ENCODE data around the gene TFF2.

Gene TFF2

GRCh38 chr21:42381347-42381984 lies 30.7 kb upstream of the TFF2 start:
- H3K18ac ChIP-seq (ENCODE audit: low read length): no peak overlapping the region
- H3K4me2 ChIP-seq (ENCODE audit: low read length): no peak overlapping the region
- no peaks in the 10 kb centered on the region for H3K4me1 ChIP-seq (ENCODE audit: control insufficient read depth, low read depth, low read length)
- no peak overlapping the region for H4K8ac ChIP-seq (ENCODE audit: low read depth, low read length)
- no peaks in the 10 kb centered on the region for H3K79me2 ChIP-seq (ENCODE audit: control insufficient read depth, insufficient read depth, low read length)
- H2AK5ac ChIP-seq (ENCODE audit: low read length): no peak overlapping the region
- no peak overlapping the region for H2BK15ac ChIP-seq (replicated peaks; ENCODE audit: low read depth)
- no peaks in the 10 kb centered on the region for H3K79me1 ChIP-seq (ENCODE audit: low read length)
- no peak overlapping the region for H3K4ac ChIP-seq (ENCODE audit: low read depth, low read length)
- H3K23ac ChIP-seq (ENCODE audit: low read length): no peak overlapping the region
- H2BK120ac ChIP-seq (ENCODE audit: low read depth, low read length): no peak overlapping the region
- no peak overlapping the region for H3K27ac ChIP-seq (ENCODE audit: low read depth, low read length)
- no peak overlapping the region for H3K4me3 ChIP-seq (ENCODE audit: low read length)
- no peaks in the 10 kb centered on the region for H3K36me3 ChIP-seq (ENCODE audit: control insufficient read depth, insufficient read depth, low read length)
- no peak overlapping the region for H4K5ac ChIP-seq (ENCODE audit: low read length)
- DNase-seq: peak; percentile 77
- no peak overlapping the region for H3K56ac ChIP-seq (ENCODE audit: low read length)
- no peaks in the 10 kb centered on the region for H3K27me3 ChIP-seq (ENCODE audit: insufficient read depth, low read length, poor library complexity)
- no peak overlapping the region for H2BK5ac ChIP-seq (ENCODE audit: low read length)
- no CpG with 5 or more reads among the region's 1 CpG for WGBS (ENCODE audit: extremely low coverage, insufficient coverage, low lambda C conversion rate)
- H3K9ac ChIP-seq (ENCODE audit: low read length): no peak overlapping the region

- Histone ChIP-seq H3K4me3 (ENCODE audit: low read length) (no peak overlapping the region), H3K23ac (ENCODE audit: low read length) (no peak overlapping the region), H3K9ac (ENCODE audit: low read length) (no peak overlapping the region), H2BK5ac (ENCODE audit: low read length) (no peak overlapping the region), H3K4me2 (ENCODE audit: low read length) (no peak overlapping the region), H3K4ac (ENCODE audit: low read depth, low read length) (no peak overlapping the region), H2BK120ac (ENCODE audit: low read depth, low read length) (no peak overlapping the region), H2AK5ac (ENCODE audit: low read length) (no peak overlapping the region), H4K8ac (ENCODE audit: low read depth, low read length) (no peak overlapping the region), H3K27ac (ENCODE audit: low read depth, low read length) (no peak overlapping the region), H2BK15ac (replicated peaks; ENCODE audit: low read depth) (no peak overlapping the region), H3K56ac (ENCODE audit: low read length) (no peak overlapping the region), H3K79me2 (ENCODE audit: control insufficient read depth, insufficient read depth, low read length) (no peaks in the 10 kb centered on the region), H3K27me3 (ENCODE audit: insufficient read depth, low read length, poor library complexity) (no peaks in the 10 kb centered on the region), H3K18ac (ENCODE audit: low read length) (no peak overlapping the region), H3K4me1 (ENCODE audit: control insufficient read depth, low read depth, low read length) (no peaks in the 10 kb centered on the region), H4K5ac (ENCODE audit: low read length) (no peak overlapping the region), H3K36me3 (ENCODE audit: control insufficient read depth, insufficient read depth, low read length) (no peaks in the 10 kb centered on the region), H3K79me1 (ENCODE audit: low read length) (no peaks in the 10 kb centered on the region)
- WGBS (ENCODE audit: extremely low coverage, insufficient coverage, low lambda C conversion rate): no CpG with 5 or more reads among the region's 17 CpGs
- no peak for DNase-seq
Observed at GRCh38 chr21:42379426-42380215, 28.8 kb upstream of the TFF2 start.

- Histone ChIP-seq H4K5ac (ENCODE audit: low read length) (no peak overlapping the region), H3K4me3 (ENCODE audit: low read length) (no peak overlapping the region), H3K4me2 (ENCODE audit: low read length) (no peak overlapping the region), H3K9ac (ENCODE audit: low read length) (no peak overlapping the region), H3K4ac (ENCODE audit: low read depth, low read length) (no peak overlapping the region), H4K8ac (ENCODE audit: low read depth, low read length) (no peak overlapping the region), H3K23ac (ENCODE audit: low read length) (no peak overlapping the region), H3K79me1 (ENCODE audit: low read length) (no peaks in the 10 kb centered on the region), H2BK5ac (ENCODE audit: low read length) (no peak overlapping the region), H3K56ac (ENCODE audit: low read length) (no peak overlapping the region), H3K27me3 (ENCODE audit: insufficient read depth, low read length, poor library complexity) (no peaks in the 10 kb centered on the region), H3K4me1 (ENCODE audit: control insufficient read depth, low read depth, low read length) (no peaks in the 10 kb centered on the region), H3K36me3 (ENCODE audit: control insufficient read depth, insufficient read depth, low read length) (no peaks in the 10 kb centered on the region), H2BK120ac (ENCODE audit: low read depth, low read length) (no peak overlapping the region), H3K18ac (ENCODE audit: low read length) (no peak overlapping the region), H3K79me2 (ENCODE audit: control insufficient read depth, insufficient read depth, low read length) (no peaks in the 10 kb centered on the region), H3K27ac (ENCODE audit: low read depth, low read length) (no peak overlapping the region), H2AK5ac (ENCODE audit: low read length) (no peak overlapping the region), H2BK15ac (replicated peaks; ENCODE audit: low read depth) (no peak overlapping the region)
- no peak for DNase-seq
- no CpG with 5 or more reads among the region's 8 CpGs for WGBS (ENCODE audit: extremely low coverage, insufficient coverage, low lambda C conversion rate)
Observed at GRCh38 chr21:42378418-42378817, 27.6 kb upstream of the TFF2 start.

- Histone ChIP-seq H3K27ac (ENCODE audit: low read depth, low read length) (no peak overlapping the region), H2AK5ac (ENCODE audit: low read length) (no peak overlapping the region), H2BK5ac (ENCODE audit: low read length) (no peak overlapping the region), H4K5ac (ENCODE audit: low read length) (no peak overlapping the region), H3K79me2 (ENCODE audit: control insufficient read depth, insufficient read depth, low read length) (no peaks in the 10 kb centered on the region), H3K36me3 (ENCODE audit: control insufficient read depth, insufficient read depth, low read length) (no peaks in the 10 kb centered on the region), H3K23ac (ENCODE audit: low read length) (no peak overlapping the region), H2BK120ac (ENCODE audit: low read depth, low read length) (no peak overlapping the region), H3K4ac (ENCODE audit: low read depth, low read length) (no peak overlapping the region), H3K4me3 (ENCODE audit: low read length) (no peak overlapping the region), H2BK15ac (replicated peaks; ENCODE audit: low read depth) (no peak overlapping the region), H3K4me1 (ENCODE audit: control insufficient read depth, low read depth, low read length) (no peaks in the 10 kb centered on the region), H3K56ac (ENCODE audit: low read length) (no peak overlapping the region), H3K79me1 (ENCODE audit: low read length) (no peaks in the 10 kb centered on the region), H3K18ac (ENCODE audit: low read length) (no peak overlapping the region), H3K27me3 (ENCODE audit: insufficient read depth, low read length, poor library complexity) (no peaks in the 10 kb centered on the region), H4K8ac (ENCODE audit: low read depth, low read length) (no peak overlapping the region), H3K9ac (ENCODE audit: low read length) (no peak overlapping the region), H3K4me2 (ENCODE audit: low read length) (no peak overlapping the region)
- DNase-seq: no peak
- WGBS (ENCODE audit: extremely low coverage, insufficient coverage, low lambda C conversion rate): no CpG with 5 or more reads among the region's 5 CpGs
Observed at GRCh38 chr21:42377951-42378340, 27.2 kb upstream of the TFF2 start.

GRCh38 chr21:42377211-42377950 lies 26.6 kb upstream of the TFF2 start:
- Histone ChIP-seq H3K56ac (ENCODE audit: low read length) (no peak overlapping the region), H3K27me3 (ENCODE audit: insufficient read depth, low read length, poor library complexity) (no peaks in the 10 kb centered on the region), H3K27ac (ENCODE audit: low read depth, low read length) (no peak overlapping the region), H3K4me3 (ENCODE audit: low read length) (no peak overlapping the region), H2BK15ac (replicated peaks; ENCODE audit: low read depth) (no peak overlapping the region), H3K4me2 (ENCODE audit: low read length) (no peak overlapping the region), H3K4ac (ENCODE audit: low read depth, low read length) (no peak overlapping the region), H2BK5ac (ENCODE audit: low read length) (no peak overlapping the region), H3K9ac (ENCODE audit: low read length) (no peak overlapping the region), H4K5ac (ENCODE audit: low read length) (no peak overlapping the region), H2BK120ac (ENCODE audit: low read depth, low read length) (no peak overlapping the region), H3K79me2 (ENCODE audit: control insufficient read depth, insufficient read depth, low read length) (no peaks in the 10 kb centered on the region), H3K79me1 (ENCODE audit: low read length) (no peaks in the 10 kb centered on the region), H3K4me1 (ENCODE audit: control insufficient read depth, low read depth, low read length) (no peaks in the 10 kb centered on the region), H2AK5ac (ENCODE audit: low read length) (no peak overlapping the region), H4K8ac (ENCODE audit: low read depth, low read length) (no peak overlapping the region), H3K36me3 (ENCODE audit: control insufficient read depth, insufficient read depth, low read length) (no peaks in the 10 kb centered on the region), H3K23ac (ENCODE audit: low read length) (no peak overlapping the region), H3K18ac (ENCODE audit: low read length) (no peak overlapping the region)
- no peak for DNase-seq
- WGBS (ENCODE audit: extremely low coverage, insufficient coverage, low lambda C conversion rate): no CpG with 5 or more reads among the region's 24 CpGs
